Limb (tissue), 2 donors: ENCODE results near the gene C18orf63.
A peak's percentile ranks its signal among the peaks of the same experiment; 100 is the strongest.
"Not testable (repeated sequence)": the region's sequence is repeated elsewhere in the genome, so short reads cannot be mapped to it uniquely, and the experiment has no call there.

Experiments
- DNase-seq, 2 donors: peaks; one replicate each; pipeline ENCODE4 v3.0.0-alpha.2; 2016; ENCODE audit errors: extremely low spot score in 2 of 2

The C18orf63 gene

DNA sequence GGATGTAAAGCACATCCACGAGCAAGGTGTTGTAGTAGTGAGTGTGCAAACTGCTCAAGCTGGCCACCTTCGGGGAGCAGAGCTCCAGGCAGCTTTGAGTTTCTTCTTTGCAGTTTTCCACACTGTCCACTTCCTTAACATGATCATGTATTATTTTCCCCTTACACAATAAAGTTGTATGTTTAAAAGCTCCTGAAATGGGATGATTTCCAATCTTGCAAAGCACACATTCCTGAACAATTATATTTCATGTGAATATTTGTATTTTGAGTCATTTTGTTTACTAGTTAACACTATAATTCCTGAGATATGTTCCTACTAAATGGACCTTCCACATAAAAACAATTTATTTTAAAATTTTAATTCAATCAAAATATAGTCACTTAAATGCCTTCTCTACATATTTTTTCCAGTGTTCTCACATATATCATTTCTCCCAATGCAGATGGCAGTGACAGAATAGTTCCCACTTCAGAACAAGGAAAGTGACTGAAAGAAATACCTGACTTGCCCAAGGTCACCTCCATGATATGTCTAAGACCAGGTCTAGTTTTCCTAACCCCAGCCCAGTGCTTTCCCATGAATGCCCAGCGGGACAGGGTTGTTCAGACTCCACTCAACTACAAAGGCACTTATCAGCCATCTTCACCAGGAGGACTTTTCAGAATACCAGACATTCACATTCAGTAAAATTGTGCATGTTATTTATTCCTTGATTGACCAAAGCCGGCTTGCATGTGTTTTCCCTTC is 29.4 kb upstream of the C18orf63 start:
- no peak for DNase-seq

DNA sequence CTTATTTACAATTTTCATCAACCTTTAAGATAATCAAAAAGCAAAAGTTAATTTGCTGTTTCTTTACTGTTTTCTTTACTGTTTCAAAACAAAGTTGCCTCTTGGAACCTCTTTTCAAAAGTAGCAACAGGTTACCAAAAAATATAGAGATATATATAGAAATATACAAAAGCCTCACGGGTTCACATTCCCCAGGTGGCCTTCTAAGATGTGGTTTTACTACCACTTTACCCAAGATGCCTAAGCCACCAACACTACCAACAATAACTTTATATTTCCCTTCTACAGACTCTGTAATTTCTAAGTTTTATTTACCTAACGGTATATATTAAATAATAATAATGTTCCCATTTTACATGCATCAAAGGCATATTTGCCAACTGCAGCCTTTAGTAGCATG is 28.8 kb upstream of the C18orf63 start:
- DNase-seq, result no peak

DNA sequence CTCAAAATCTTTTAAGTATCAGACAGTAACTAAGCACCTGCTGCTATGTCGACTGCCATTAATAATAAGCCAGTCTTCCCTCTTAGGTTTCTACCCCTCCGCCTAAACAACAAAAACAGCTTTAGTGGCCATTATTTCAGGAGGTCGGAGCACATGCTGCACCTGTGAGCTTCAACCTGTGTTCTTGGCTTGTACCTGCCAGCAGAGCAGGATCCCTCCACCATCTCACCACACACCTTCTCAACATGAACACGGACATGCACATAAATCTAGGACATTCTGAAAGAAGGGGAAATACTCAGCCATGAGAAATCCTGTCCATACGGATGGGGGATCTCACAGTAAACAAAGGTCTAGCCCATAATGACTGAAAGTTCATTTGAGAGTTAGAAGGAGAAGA is 27.6 kb upstream of the C18orf63 start:
- DNase-seq, result no peak

DNA sequence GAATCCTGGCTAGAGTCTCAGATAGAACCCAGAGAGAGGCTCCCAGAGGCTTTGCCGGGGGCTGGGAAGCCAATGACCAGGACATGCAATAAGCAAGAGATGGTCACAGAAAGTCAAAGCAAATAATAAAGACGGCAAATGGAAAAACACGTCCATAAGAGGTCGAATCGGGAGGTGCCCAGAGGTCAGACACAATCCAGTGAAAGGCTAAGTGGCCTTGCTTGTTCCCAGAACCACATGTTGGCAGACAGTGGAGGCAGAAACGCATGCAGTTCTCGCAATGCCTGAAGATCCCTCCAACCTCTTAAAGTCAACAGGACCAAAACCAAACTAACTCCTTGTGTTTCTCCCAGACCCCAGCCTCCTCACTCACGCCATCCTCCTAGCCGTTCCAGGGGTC is 26.9 kb upstream of the C18orf63 start:
- no peak for DNase-seq

DNA sequence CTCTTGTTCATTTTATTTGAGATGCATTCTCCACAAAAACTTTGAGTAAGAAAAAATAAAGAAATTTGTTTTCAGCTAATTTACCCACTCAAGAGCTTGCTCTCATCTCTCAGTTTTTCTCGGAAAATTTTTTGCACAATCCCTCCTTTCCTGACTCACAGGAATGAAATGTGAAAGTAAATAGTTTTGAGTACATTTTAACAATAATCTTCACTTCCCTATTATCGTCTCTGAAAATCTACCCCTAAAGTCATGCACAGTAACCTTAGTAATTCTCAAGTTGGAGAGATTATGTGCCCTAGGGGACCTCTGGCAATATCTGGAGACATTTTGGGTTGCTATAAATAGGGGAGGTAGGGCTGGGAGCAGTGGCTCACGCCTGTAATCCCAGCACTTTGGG is 26.5 kb upstream of the C18orf63 start:
- DNase-seq, result no peak

DNA sequence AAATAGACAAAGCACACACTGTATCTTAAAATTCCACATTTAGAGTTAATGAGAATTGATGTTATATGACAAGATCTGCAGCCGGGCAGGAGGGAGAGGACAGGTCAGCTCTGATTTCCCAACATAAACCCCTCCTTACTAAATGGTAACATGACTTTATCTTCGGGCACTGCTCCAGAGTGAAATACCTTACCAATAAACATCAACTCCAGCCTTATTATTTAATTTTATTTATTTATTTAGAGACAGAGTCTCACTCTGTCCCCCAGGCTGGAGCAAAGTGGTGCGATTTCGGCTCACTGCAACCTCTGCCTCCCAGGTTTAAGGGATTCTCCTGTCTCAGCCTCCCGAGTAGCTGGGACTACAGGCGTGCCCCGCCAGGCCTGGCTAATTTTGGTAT is 25.6 kb upstream of the C18orf63 start:
- DNase-seq, result no peak

DNA sequence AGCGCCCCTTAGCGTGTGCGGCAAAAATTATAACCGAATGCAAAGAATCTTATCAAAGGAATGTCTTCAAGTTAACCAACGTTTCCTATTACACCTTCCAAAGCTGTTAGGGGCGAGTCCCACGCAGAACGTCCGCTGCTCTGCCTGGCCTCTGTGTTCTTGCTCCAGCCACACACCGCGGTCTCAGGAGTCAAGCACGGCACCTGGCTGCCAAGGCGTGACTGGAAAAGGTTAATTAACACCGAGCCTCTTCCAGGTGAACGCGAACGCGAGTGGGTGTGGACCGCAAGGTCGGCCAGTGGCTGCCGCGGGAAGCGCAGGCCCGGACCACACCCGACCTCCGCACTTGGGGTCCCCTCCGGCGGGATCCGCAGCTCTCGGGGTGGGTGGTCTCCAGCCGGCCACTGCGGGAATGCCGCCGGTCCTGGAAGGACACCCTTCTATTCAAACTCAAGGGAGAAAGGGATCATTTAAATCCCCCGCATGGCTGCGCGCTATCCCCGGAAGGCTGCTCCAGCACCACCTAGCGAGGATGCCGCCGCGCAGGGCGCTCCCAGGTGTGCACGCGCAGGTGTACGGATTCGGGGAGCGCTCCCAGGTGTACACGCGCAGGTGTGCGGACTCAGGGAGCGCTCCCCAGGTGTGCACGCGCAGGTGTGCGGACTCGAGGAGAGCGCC is 24.7 kb upstream of the C18orf63 start:
- peak in 1 of 2 donors; percentile 61 for DNase-seq

DNA sequence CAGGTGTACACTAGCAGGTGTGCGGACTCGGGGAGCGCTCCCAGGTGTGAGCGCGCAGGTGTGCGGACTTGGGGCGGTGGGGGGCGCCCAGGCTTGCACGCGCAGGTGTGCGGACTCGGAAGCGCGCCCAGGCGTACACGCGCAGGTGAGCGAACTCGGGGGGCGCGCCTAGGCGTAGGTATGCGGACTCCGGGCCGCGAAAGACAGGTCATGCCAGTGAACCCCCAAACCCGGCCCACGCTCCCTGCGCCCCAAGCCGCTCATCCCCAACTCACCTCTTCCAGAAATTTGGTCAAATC is 24.2 kb upstream of the C18orf63 start:
- no peak for DNase-seq

DNA sequence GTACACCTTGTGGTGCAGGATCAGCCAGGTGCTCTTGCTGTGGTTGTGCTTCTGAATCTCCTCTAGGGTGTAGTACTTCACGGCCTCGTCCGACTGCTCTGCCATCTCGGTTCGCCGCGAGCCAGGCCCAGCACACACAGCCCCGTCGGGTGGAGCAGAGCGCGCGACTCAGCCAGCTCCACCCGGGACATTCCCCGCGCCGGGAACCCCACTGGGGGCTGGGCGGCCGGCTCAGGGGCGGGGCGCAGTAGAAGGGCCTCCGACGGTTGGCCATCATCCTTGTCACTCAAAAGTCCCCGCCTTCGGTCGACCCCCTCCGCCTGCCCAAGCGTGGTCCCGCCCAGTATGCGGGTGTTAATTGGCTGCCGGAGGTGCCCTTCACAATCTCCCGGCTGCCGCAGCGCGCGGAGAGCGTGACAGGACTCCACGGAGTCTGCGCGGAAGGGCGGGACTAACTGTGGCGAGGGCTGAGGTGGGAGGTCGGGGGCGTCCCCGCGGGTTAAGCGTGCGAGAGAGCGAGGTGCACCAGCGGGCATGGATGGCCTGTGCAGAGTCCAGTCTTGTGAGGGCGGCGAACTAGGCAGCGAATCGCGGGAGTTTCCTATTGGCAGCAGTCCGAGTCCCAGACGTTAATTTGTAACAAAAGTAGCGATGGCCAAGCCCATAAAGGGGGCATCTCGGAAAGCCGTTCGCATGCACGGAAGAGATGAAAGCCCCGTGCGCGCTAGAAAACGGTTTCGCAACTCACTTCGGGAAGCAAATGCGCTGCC is 23.7 kb upstream of the C18orf63 start, which contains the start of gene CYB5A:
CYB5A (minus strand) TSS at position 193 of the 770 bp plus-strand sequence; CDS start at position 105, 88 bp downstream.
- peak; percentile 98 to 100 for DNase-seq

DNA sequence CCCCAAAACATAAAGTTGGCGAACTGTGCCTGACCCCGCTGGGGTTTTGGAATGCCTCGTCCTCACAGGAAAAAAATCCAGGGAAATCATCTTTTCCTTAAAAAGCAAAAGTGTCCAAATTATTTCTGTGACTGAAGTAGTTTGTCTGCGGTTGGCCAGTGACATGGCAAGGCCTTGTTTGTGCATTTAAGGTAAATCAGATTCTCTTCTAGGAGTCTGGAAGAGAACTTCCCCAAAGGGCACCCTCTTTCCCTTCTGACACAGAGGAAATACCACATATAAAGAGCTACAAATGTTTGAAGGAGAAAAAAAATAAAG is 23.1 kb upstream of the C18orf63 start:
- DNase-seq, result no peak

DNA sequence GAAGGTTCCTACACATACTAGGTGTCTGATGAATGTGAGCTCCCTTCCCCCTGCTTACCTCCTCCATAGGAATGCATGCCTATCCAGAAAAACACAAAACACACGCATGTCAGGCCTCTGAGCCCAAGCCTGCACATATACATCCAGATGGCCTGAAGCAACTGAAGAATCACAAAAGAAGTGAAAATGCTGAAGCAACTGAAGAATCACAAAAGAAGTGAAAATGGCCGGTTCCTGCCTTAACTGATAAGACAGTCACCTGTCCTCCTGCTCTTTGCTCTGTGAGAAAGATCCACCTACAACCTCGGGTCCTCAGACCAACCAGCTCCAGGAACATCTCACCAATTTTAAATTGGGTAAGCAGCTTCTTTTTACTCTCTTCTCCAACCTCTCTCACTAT is 22.7 kb upstream of the C18orf63 start:
- not testable (repeated sequence) for DNase-seq

DNA sequence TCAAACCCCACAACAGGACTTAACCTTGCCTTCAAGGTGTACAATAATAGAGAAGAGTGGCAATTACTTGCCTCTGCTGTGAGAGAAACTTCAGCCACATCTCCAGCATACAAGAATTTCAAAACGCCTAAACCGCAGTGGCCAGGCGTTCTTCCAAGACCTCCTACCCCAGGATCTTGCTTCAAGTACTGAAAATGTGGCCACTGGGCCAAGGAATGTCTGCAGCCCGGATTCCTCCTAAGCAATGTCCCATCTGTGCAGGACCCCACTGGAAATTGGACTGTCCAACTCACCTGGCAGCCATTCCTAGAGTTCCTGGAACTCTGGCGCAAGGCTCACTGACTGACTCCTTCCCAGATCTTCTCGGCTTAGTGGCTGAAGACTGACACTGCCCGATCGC is 21.1 kb upstream of the C18orf63 start:
- DNase-seq, result no peak

DNA sequence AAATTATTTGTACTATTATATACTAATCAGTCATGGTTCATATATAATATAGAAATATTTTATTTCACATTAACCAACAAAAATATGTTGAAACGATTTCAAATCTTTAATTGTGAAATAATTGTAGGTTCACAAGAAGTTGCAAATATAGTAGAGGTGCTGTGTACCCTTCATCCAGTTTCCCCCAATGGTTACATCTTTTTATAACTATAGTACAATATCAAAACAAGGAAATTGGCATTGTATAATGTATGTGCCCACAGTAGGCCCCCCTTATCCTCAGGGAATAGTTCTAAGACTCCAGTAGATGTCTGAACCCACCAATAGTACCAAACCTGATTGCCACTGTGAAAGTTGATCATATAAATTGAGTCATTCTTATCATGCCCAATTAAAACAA is 16.5 kb upstream of the C18orf63 start:
- DNase-seq, result no peak

DNA sequence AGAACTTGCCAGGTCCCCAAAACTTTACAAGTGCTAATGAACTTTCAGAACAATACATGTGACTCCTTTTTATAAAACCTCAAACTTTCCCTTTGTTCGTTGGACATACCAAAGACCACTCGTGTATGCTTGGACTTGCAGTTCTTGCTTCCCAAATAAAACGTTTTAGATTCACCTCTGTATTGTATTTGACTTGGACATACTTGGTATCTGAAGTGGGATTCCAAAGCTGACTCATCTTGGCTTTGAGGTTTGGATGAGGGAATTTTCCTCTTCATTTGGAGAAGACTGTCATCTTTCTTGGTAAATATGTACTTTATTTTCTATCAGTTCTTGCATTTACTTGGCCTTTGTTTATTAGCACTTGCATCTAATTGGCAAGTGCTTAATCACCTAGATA is 15.9 kb upstream of the C18orf63 start:
- DNase-seq, result no peak

DNA sequence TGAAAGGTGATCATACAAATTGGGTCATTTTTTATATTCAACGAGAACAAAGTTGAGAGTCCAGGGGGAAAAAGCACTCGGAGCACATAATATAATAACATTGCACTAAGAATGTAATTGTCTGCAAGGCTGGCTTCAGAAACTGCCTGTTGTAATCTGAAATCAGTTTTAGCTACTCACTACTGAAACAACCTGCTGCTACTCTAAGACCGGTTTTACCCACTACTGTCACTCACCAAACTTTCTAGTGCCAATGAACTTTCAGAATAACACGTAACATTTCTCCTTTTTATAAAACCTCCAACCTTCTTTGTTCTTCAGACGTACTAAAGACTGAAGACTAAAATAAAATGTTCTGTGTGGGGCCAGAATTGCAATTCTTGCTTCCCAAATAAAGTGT is 12.3 kb upstream of the C18orf63 start:
- DNase-seq, result no peak

DNA sequence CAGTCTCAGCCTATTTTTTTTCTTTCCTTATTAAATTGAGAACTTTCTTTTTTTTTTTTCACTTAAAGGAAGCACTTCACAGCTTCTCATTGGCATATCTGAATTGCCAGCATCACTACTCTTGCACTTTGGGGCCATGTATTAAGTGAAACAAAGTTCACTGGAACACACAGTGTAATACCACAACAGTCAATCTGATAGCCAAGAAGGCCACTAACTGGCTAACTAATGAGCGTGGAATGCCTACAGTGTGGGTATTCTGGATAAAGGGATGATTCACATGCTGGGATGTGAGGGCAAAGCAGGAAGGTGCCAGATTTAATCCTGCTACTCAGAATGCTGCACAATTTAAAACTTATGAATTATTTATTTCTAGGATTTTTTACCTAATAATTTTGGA is 11.7 kb upstream of the C18orf63 start:
- DNase-seq, result no peak

DNA sequence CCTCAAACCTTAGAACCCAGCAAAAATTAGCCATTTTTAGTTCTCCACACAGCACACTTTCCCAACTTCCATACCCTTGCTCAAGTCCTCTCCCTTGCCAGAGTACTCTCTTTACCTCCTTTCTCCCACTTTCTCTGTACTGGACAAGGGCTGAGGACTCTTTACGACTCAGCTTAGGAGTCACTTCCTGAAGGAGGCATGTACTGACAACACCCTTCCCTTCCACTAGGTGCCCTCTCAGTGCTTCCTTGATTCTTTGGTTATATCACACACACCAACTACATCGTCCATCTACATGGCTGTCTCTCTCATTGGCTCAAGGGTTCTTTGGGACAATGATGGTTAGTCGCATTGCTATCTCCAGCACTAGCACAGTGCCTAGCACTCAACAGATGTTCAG is 5.2 kb upstream of the C18orf63 start:
- DNase-seq, result no peak

DNA sequence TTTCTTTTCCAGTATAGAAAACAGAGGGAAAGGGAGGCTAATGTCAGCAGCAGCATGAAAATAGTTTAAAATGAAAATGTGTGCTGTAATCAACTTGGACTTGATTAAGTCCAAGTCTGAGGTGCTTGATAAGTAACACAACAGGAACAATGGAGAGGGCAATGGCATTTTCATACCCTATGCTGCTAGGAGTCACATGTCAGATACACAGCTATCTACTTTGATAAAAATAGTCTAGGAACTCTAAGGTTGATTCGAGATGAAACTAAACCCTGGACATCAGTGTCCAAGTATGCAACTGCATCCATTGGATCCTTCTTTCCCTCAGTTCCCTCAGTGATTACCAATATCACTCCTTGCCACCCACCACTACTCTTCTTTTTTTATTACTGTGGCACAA is 4.6 kb upstream of the C18orf63 start:
- DNase-seq, result no peak

DNA sequence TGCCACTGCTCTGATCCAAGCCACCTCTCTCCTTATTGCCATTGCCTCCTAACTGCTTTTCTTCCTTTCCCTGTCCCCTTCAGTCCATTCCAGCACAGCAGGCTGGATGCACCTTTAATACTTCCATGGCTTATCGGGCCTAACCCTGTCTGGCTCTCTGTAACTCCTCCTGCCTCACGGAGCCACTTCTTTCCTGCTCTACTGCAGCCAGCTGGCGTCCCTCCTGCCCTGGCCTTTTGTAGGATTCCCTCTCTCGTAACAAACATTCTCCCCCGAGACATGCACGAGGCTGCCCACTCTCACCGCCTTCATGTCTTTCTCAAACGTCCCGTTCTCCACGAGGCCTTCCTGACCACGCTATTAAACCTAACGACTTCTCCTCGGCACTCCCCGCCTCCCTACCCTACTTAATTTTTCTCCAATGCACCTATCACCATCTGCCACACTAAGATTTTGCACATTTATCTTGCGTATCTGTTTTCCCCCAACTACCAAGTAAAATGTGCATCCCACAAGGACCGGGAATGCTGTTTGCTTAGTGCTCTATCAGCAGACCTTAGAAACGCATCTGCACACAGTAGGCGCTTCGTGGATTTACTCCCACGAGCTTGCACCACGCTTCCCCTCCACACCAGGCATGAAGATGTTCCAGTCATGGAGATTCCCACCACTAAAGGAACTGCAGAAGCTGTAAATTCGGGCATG is 728 bp upstream of the C18orf63 start:
- DNase-seq, result no peak

DNA sequence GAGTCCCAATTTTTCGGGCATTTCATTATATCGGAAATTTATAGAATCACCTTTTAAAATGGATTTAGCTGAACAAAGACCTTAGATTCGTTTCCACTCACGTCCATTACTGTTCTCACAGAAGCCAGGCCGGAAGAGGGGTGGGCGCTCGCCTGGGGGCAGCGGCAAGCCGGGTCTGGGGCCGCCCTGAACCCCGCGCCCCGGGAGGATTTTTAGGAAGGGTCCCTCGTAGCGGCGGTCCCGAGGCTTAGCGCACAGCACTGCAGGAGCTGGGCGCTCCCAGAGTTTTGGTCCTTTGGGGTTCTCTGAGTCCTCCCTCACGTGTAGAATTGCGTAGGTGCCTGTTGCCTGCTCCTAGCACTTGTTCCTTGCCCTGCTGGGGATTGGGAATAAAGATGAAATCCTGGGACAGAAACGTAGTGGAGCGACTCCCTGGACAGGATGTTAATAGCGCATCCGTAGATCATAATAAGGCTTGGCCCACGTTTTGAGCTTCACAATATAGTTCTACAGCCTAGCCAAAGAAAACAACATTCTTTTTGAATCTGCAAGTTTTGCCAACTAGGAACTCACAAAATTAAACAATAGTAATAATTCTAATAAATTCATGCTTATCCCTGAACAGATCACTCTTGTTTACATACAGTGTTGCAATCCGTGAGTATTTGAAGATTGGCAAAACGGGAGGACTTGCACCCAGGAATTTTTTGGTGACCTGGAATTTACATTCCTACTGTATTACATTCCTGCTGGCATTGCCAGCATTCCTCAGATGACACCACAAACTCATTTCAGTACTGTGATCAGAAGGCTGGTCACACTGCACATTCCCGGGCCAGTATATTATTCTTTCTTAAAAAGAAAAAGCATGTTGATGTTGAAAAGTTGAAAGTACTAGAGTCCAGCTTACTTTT is 875 bp downstream of the C18orf63 start:
- DNase-seq, result no peak

DNA sequence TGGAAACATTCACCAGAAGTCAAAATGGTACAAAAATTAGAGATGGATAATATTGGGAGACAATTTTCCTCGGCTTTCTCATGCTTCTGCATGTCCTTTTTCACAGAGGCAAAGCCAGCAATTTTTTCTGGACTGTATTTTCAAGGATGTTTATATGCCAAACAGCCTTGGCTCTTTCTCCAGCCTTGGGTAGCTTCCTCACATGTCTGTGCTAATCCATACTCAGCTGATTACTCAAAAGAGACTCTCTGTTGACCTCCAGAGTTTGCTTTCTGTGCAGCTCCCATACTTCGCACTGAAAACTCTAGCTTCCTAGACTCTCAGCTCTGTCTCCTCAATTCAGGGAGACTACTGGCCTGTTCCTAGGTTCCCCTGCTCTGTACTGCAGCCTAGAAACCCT is 10.6 kb downstream of the C18orf63 start:
- no peak for DNase-seq
